Measurements from ENCODE around the gene INCA1.

INCA1 gene

DNA sequence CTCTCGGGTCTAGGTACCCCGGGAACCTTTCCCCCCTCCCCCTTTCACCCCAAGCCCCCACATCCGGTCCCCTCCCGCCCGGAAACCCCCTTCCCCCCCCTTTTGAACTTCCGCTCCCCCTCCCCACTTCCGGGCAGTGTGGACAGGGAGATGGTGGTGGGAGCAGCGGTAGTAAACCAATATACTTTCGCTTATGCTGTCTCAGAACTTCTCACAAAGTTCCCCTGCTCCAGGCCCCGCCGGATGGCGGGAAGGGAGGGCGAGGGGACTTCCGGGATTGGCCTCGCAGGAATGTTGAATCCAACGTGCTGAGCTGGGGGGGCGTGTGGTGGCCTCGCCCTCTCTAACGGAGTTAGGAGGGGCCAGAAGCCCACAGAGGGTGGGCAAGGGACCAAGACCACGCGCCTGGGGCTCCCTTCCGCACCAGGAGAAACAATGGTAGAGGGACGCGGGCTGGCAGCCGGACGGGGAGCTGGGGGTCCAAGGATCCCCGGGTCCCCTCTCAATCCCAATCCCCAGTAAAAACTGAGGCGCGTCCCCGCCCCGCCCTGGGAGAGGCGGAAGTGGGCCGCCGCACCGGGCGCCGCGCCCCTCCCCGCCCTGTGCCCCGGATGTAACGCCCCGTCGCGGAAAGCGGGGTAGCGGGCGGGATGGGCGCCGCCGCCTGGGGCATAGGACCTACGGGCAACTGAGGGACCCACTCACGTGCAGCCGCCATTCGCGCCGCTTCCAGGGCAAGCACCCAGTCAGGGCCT, 49.7 kb downstream of the INCA1 start:
- DNase-seq: peak in 2 of 3 experiments; percentile 48 to 49

DNA sequence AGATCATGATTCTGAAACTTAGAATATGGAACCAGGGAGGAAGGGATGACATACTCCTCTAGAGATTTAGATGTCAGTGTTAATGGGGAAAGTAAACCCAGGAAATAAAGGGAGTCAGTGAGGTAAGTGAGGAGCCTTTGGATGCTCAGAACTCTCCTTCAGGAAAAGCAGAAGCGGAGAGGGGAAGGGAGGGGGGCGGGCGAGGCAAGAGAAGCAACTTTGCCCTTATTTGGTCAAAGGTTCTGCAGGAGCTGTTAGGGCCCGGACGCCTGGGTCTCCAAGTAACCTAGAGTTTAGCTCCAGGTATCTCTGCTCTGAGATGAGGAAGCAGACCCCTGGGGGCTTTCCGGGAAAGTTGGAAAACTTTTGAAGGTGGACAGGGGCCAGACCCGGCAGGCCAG, 50.3 kb downstream of the INCA1 start:
- DNase-seq: no peak

DNA sequence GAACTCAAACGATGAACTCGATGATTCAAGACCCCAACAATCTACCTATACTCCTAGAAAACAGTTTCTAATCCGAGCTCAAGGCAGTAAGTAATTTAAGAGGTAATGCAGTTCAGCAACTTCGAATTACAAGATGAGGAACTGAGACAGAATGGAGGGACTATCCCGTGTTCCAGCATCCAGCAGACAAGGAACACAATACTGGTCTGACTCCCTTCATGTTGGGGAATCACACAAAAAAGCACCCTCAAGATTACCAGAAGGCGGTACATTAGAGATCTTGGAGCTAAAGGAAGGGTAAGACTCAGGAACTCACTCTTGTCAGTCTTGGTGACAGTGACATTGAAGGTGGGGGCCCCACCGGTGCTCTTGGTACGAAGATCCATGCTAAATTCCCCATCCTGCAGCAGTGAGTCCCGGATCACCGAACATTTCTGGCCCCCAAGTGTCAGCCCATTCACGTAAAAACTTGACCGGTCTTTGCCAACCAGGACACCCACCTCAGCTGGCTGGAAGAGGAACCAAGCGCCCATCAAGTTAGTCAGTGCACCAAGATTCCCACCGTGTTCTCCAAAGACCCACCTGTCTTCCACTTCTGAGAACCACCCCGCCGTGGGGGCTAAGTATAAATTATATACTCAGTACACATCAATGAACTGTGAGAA, 50.9 kb downstream of the INCA1 start:
- DNase-seq: peak in 1 of 3 experiments; percentile 8

DNA sequence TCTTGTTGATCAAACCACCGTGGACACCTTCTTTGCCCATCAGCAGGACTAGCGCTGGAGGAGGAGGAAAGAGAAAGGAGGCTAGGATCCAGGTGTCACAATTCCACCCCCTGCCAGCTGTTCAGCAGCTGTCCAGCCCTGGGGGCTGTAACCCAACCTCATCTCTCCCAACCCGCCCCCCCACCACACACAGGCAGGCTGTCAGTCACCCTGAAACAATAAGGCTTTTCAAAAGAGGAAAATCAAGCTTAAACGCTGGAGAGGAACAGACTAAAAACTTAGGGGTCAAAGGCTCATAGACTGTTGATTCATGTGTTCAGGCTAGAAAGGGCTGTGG, 51.4 kb downstream of the INCA1 start:
- no peak for DNase-seq

DNA sequence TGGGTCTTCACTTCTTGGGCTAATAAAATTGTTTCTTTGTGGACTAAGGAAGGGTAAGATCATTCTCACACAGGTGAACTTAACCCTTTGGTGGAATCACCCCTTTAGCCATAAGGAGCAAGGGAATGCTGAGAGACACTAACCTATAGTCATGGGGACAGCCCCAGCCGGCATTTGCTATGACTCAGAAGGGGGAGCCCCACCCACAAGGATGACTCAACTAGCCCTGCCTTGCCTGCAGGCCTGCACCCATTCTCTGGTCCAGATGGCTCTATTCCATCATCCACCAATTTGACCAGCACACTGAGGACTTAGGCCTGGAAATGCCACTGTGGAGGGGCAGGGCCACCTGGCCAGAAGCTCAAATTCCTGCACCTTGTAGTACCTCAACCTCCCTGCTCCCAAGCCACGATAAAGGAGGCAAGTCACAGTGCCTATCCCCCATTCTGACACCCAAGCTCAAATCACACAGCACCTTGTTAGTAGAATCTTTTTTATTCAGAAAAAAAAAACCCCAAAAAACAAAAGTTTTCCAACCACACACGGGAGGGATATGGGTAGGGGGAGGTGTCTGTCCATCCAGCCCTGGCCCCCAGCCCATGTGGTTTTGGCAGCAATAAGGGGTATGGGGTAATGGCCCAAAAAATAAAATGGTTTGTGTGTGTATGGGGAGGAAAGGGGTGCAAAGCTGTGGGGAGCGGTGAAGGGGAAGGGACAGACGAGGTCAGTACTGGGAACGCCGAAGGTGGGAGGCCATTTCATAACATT, 52.0 kb downstream of the INCA1 start:
- peak in 1 of 3 experiments; percentile 38 for DNase-seq

DNA sequence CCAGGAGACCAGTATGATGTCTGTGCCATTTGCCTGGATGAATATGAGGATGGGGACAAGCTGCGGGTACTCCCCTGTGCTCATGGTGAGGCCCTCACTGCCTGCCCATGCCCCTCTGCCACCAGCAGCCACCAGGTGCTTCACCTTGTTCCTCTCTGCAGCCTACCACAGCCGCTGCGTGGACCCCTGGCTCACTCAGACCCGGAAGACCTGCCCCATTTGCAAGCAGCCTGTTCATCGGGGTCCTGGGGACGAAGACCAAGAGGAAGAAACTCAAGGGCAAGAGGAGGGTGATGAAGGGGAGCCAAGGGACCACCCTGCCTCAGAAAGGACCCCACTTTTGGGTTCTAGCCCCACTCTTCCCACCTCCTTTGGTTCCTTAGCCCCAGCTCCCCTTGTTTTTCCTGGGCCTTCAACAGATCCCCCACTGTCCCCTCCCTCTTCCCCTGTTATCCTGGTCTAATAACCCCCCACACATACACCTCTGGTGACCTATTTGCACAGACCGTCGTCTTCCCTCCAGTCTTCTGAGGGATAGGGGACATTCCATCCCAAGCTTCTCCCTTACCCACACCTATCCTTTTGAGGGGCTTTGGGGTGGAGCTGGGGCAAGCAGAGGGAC, 52.7 kb downstream of the INCA1 start:
- DNase-seq: no peak

DNA sequence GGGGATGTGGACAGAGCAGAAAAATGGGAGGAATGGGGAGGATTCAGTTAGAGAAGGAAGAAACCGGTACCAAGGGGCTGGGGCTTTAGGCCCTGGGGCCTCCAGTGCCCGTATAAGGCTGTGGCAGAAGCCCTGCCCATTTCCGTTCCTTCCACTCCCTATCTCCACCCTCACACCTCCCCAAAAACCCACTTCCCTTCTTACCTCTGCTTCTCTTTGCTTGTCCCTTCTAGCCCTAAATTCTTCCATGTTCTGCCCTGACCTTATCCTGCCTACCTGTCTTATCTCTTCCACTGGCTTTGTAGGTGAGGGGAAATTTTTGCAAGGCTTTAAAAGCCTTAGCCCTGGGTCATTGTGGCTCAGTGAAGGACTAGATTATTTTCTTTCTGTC, 53.2 kb downstream of the INCA1 start:
- DNase-seq: no peak

DNA sequence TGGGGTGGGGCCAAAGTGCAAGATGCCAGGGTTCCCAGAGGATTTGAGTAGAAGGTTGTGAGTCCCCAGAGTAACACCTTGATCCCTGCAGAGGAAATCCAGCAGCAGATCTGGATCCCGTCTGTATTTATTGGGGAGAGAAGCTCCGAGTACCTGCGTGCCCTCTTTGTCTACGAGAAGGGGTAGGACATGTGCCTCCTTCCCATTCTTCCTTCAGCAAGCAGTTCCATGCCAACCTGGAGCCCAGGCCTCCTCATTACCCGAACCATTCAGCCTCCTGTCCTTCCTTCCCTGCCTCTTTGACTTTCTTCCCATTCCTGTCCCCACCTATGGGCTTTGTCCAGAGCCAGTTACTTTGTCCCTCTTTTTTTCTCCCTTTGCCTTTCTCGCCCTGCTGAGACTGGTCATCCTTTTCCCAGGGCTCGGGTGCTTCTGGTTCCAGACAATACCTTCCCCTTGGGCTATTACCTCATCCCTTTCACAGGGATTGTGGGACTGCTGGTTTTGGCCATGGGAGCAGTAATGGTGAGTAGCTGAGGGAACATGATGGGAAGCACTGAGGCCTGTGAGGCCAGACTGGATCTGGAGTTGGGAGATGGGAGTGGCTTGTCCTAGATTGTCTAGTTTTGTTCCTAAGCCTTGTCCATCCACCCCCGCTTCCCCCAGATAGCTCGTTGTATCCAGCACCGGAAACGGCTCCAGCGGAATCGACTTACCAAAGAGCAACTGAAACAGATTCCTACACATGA, 54.4 kb downstream of the INCA1 start:
- no peak for DNase-seq

DNA sequence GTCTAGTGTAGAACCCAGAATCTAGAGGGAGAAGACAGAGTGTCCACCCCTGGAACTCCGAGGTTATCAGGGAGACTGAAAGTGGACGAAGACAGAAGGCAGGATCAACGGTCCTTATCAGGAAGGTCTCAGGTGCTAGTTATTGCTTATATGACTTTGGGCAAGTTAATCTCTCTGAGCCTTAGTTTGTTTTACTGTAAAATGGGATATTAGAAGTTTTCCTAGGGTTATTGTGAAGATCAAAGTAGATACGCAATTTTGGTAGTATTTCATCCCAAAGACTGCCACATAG, 56.1 kb downstream of the INCA1 start:
- DNase-seq: no peak

DNA sequence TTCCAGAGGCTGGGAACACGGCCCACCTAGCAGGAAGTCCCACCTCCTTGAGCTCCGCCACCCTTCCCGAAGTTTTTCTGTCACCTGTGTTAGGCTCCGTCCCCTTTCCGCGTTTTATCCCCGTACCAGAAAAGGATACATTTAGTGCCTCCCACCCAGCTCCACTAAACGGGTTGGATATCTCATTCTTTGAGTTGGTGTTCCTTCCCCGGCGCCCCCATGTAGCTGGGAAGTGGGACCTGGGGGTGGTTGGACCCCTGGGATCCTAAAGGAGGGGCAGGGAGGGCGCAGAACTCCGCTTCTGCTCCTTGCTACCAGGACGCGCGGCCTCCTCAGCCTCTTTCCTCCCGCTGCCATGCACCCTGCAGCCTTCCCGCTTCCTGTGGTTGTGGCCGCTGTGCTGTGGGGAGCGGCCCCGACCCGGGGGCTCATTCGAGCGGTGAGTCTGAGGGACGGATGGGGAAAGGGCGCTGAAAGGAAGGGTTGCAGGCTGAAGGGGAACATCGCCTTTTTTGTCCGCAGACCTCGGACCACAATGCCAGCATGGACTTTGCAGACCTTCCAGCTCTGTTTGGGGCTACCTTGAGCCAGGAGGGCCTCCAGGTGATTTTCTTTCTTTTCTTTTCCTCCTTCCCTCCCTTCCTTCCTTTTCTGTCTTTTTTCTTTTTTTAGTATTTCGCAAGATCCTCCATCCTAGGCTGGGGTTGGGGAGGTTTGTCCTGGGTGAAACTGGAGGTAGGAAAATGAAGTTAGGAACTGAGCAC, 56.6 kb downstream of the INCA1 start:
- no peak for DNase-seq

DNA sequence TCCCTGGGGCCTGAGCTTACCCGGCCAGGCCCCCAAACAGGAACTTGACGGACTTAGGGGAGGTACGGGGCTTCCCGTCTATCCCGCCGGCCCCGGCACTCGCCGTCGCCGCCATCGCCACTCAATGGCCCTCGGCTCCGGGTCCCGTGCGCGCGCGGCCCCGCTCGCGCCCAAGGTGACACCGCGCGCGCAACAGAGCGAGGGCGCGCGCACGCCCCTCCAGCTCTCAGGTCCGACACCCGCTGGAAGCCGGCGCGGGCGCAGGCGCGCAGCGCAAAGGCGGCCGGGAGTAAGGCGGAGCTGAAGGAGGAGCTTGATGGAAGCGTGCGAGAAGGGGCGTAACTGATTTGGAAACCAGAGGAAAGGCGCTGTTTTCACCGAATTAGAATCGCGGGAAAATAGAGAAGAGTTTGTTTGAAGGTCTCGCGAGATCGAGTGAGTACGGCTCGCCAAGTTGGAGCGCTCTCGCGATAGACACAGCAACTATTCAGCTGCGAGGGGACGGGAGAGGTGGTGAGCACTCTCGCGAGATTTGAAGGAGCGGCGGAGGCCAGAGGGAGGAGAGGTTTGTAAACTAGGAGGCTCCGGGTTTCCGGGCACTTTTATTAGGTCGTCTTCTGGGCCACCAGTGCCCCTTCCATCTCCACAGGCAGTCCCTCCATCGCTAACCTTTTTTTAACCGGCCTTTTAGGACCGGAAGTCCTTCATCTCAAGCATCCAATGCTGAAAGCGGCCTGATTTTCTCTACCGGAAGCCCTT, 57.3 kb downstream of the INCA1 start, which contains the start of the genes RNF167 and SLC25A11:
Gene RNF167 (plus strand): TSS at position 473 of the 759 bp plus-strand sequence. CDS start 642 bp downstream, outside the sequence.
Gene SLC25A11 (minus strand): TSS at position 251 of the 759 bp plus-strand sequence. CDS start 136 bp downstream, at position 115.
- DNase-seq: peak; percentile 98 to 99 (median 98)

DNA sequence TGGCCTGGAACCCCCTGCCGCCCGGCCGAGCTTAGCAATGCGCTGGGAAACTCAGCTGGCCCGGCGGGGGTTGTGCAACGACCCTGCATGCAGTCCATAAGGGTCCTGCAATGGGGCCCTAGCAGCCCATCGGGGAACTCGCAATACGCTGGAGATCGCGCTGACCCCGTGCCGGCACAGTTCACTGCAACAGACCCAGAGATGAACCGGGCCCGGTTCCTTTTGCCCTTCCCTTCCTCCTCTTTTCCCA, 57.9 kb downstream of the INCA1 start:
- DNase-seq: no peak

DNA sequence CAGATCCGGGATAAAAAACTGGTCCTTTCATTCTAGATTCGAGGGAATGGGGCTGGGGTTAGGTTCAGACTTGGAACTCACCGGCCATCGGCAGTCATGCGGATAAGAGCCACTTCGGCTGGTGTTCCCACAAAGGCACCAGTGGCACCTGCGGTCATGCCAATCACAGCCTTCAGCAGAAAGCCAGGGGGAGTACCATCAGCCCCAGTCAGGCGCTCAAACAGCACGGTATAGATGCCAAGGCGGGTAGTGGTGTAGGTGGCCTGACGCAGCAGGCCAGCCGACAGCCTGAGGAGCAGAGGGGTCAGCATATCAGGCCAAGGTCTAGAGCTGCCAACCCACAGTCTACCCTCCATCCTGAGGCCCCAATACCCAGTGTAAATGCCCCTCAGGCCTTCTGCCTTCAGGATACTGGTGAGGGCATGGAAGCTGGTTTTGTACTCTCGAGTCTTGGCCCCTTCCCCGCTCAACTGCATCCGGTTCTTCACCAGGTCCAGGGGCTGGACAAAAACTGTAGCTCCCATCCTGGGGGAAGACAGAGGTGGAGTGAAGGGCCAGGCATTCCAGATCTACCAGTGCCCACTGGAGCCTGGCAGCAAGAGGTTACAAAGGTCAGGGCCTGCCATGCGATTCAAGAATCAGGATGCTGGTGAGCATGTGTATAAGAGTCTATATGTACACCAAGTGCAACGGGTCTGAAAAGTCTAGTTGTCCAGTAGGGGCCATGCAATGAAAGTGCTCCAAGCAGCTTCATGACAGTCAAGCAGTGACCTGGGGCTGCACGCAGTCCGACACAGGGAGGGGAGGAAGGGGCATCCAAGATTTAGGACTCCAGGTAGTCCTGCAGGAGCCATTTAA, 58.4 kb downstream of the INCA1 start:
- DNase-seq: peak in 1 of 3 experiments; percentile 8
